Measurements from ENCODE around the gene DHRS4L2. TPM values are rescaled to one million over a fixed set of nuclear protein-coding genes. Genes with fewer than 3 reads are reported as not detected.
"Not testable (repeated sequence)": the region's sequence is repeated elsewhere in the genome, so short reads cannot be mapped to it uniquely, and the experiment has no call there.

Gene DHRS4L2
- total and polyA plus RNA-seq, 10 of the 15 experiments (the other 5 are each of a cell fraction or from before 2014, with no cell fraction given): 2.8 to 49.3 (median 21.8) TPM

DNA sequence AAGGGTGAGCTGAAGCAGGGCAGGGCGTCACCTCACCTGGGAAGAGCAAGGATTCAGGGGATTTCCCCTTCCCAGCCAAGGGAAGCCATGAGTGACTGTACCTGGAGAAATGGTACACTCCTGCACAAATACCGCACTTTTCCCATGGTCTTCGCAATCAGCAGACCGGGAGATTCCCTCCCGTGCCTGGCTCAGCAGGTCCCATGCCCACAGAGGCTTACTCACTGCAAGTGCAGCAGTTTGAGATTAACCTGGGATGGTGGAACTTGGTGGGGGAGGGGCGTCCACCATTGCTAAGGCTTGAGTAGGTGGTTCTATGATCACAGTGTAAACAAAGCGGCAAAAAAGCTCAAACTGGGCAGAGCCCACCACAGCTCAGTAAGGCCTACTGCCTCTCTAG lies 46.1 kb upstream of the DHRS4L2 start (continued):
- TF ChIP-seq, protein P1, sequence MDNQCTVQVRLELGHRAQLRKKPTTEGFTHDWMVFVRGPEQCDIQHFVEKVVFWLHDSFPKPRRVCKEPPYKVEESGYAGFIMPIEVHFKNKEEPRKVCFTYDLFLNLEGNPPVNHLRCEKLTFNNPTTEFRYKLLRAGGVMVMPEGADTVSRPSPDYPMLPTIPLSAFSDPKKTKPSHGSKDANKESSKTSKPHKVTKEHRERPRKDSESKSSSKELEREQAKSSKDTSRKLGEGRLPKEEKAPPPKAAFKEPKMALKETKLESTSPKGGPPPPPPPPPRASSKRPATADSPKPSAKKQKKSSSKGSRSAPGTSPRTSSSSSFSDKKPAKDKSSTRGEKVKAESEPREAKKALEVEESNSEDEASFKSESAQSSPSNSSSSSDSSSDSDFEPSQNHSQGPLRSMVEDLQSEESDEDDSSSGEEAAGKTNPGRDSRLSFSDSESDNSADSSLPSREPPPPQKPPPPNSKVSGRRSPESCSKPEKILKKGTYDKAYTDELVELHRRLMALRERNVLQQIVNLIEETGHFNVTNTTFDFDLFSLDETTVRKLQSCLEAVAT (IDR thresholded peaks at IDR 0.05): no peak
- TF ChIP-seq WRNIP1 (IDR thresholded peaks at IDR 0.05; ENCODE audit: borderline replicate concordance, low read depth, low read length) (no peak), GABPA (IDR thresholded peaks at IDR 0.05; ENCODE audit: low read depth) (no peak), MTA3 (IDR thresholded peaks at IDR 0.05; ENCODE audit: borderline replicate concordance, low read length) (no peak), ZNF207 (IDR thresholded peaks at IDR 0.05; ENCODE audit: borderline replicate concordance) (no peak)

- H2AFZ ChIP-seq (ENCODE audit: control insufficient read depth, low read depth, low read length); H4K20me1 ChIP-seq (ENCODE audit: control insufficient read depth, insufficient read depth); POLR2A ChIA-PET; FAIRE-seq; BruUV-seq (replicated peaks); intact Hi-C loops (cut with micrococcal nuclease; ENCODE audit: unreplicated experiment); SMC1A ChIA-PET (ENCODE audit: uncharacterized antibody, unreplicated experiment); H3K27ac ChIP-seq (ENCODE audit: control insufficient read depth, insufficient read depth); in situ Hi-C loops (cut with MboI); CTCF ChIA-PET; H3K4me2 ChIP-seq (ENCODE audit: control insufficient read depth, insufficient read depth); H3K27me3 ChIP-seq (replicated peaks in 1 of 2; ENCODE audit: control insufficient read depth in 2 of 2, insufficient read depth in 2 of 2, low read length in 1 of 2); DNase-seq (ENCODE audit: low read depth, low spot score); H3K36me3 ChIP-seq (ENCODE audit: control insufficient read depth in 2 of 2, insufficient read depth in 2 of 2, low read length in 1 of 2); H3K4me1 ChIP-seq (ENCODE audit: control insufficient read depth, insufficient read depth, low read length); H3K4me3 ChIP-seq; ATAC-seq; H3K9me3 ChIP-seq (replicated peaks; ENCODE audit: control insufficient read depth, insufficient read depth, low read length); H3K9ac ChIP-seq (ENCODE audit: control insufficient read depth, insufficient read depth, low read length); H3K79me2 ChIP-seq (ENCODE audit: control insufficient read depth, insufficient read depth, low read length); RAD21 ChIA-PET (ENCODE audit: unreplicated experiment): not testable (repeated sequence)
- WGBS (ENCODE audit: insufficient coverage, insufficient replicate concordance, low lambda C conversion rate, missing lambda C conversion rate): 93% methylated on average over 2 of the region's 2 CpGs
Observed at GRCh38 chr14:23949069-23949468, 39.7 kb upstream of the DHRS4L2 start.
